Calu3 (cell line): ENCODE data around the gene SLC35A3. TPM values are rescaled to one million over a fixed set of nuclear protein-coding genes. Genes with fewer than 3 reads are reported as not detected.

Experiments used
- BruUV-seq: library from RNA; stranded (reverse); fragments of 400-500 nt; replicated peaks from 2 replicates; lab custom pipeline; 2021; lab: Mats Ljungman, UMichigan
- CTCF ChIA-PET: fragments of 300-600 bp; sonication (Branson Sonifier 250); formaldehyde crosslinking; loops from one replicate; lab custom pipeline; 2022; ENCODE audit warnings: antibody characterized with exemption; lab: Charles Lee
- DNase-seq: peaks from one replicate; pipeline ENCODE4 v3.0.0; 2022
- H3K27ac Mint-ChIP-seq: one replicate; pipeline ENCODE4 v1.8.0; 2022; ENCODE audit warnings: mixed read lengths; ENCODE audit not compliant: unreplicated experiment
- H3K27me3 Mint-ChIP-seq: one replicate; pipeline ENCODE4 v1.8.0; 2022; ENCODE audit warnings: mixed read lengths; ENCODE audit not compliant: unreplicated experiment
- H3K36me3 Mint-ChIP-seq: one replicate; pipeline ENCODE4 v1.8.0; 2022; ENCODE audit warnings: mild to moderate bottlenecking, moderate library complexity, mixed read lengths; ENCODE audit not compliant: insufficient read depth, unreplicated experiment
- H3K4me1 Mint-ChIP-seq: one replicate; pipeline ENCODE4 v1.8.0; 2022; ENCODE audit warnings: mild to moderate bottlenecking, low read depth, mixed read lengths; ENCODE audit not compliant: unreplicated experiment
- H3K4me3 Mint-ChIP-seq: one replicate; pipeline ENCODE4 v1.8.0; 2022; ENCODE audit warnings: mild to moderate bottlenecking, low read depth, moderate library complexity, mixed read lengths; ENCODE audit not compliant: unreplicated experiment
- H3K9me3 Mint-ChIP-seq: one replicate; pipeline ENCODE4 v1.8.0; 2022; ENCODE audit warnings: low read depth, mixed read lengths; ENCODE audit not compliant: unreplicated experiment
- CTCF ChIP-seq: fragments of 200-600 bp; IDR thresholded peaks from one replicate; pipeline ENCODE4 v1.8.0; 2022; ENCODE audit warnings: antibody characterized with exemption; ENCODE audit not compliant: unreplicated experiment
- intact Hi-C: fragments of 100-400 bp; cut with micrococcal nuclease; formaldehyde crosslinking; loops from one replicate; pipeline ENCODE4 v1.10.0; 2022; ENCODE audit not compliant: unreplicated experiment
- total RNA-seq: library from RNA; stranded (reverse); gene quantifications from 2 replicates; pipeline ENCODE4 v1.2.3, GENCODE V29; 2022

SLC35A3 gene
- total RNA-seq, 1 experiment from 2014 or later = 31.2 TPM

GRCh38 chr1:100050139-100050538 lies 80.3 kb downstream of the SLC35A3 start:
- no peak for TF ChIP-seq CTCF
- no TSS peak for BruUV-seq
- no peak overlapping the region for H3K27ac Mint-ChIP-seq
- H3K27me3 Mint-ChIP-seq = no peaks in the 10 kb centered on the region
- peaks cover 20% of the 10 kb centered on the region for H3K4me1 Mint-ChIP-seq
- intact Hi-C loops = no loop called here
- H3K9me3 Mint-ChIP-seq = no peaks in the 10 kb centered on the region
- CTCF ChIA-PET = no interaction called here
- H3K36me3 Mint-ChIP-seq = peaks cover 2% of the 10 kb centered on the region
- no peak for DNase-seq
- no peak overlapping the region for H3K4me3 Mint-ChIP-seq

GRCh38 chr1:100051401-100051800 lies 81.6 kb downstream of the SLC35A3 start:
- TF ChIP-seq CTCF = no peak
- DNase-seq = no peak
- H3K4me3 Mint-ChIP-seq = no peak overlapping the region
- no TSS peak for BruUV-seq
- peaks cover 19% of the 10 kb centered on the region for H3K4me1 Mint-ChIP-seq
- H3K9me3 Mint-ChIP-seq = no peaks in the 10 kb centered on the region
- H3K27me3 Mint-ChIP-seq = no peaks in the 10 kb centered on the region
- no peak overlapping the region for H3K27ac Mint-ChIP-seq
- intact Hi-C loops = no loop called here
- CTCF ChIA-PET = interaction anchor here (0.6 kb wide), 1 partner anchor 196 kb away, joined by 6 read pairs; no protein-coding TSS in a partner anchor
- peaks cover 5% of the 10 kb centered on the region for H3K36me3 Mint-ChIP-seq

- no peak overlapping the region for H3K27ac Mint-ChIP-seq
- no peak for TF ChIP-seq CTCF
- peaks cover 5% of the 10 kb centered on the region for H3K36me3 Mint-ChIP-seq
- no peak overlapping the region for H3K4me3 Mint-ChIP-seq
- H3K9me3 Mint-ChIP-seq = no peaks in the 10 kb centered on the region
- intact Hi-C loops = no loop called here
- no peak for DNase-seq
- CTCF ChIA-PET = no interaction called here
- no peaks in the 10 kb centered on the region for H3K27me3 Mint-ChIP-seq
- H3K4me1 Mint-ChIP-seq = peaks cover 14% of the 10 kb centered on the region
- BruUV-seq = no TSS peak
These were observed 82.1 kb downstream of the SLC35A3 start for GRCh38 chr1:100051893-100052292.

- Mint-ChIP-seq H3K4me1 (peaks cover 11% of the 10 kb centered on the region), H3K9me3 (no peaks in the 10 kb centered on the region), H3K4me3 (no peak overlapping the region), H3K27me3 (no peaks in the 10 kb centered on the region), H3K27ac (no peak overlapping the region), H3K36me3 (peaks cover 5% of the 10 kb centered on the region)
- intact Hi-C loops = no loop called here
- no peak for DNase-seq
- no TSS peak for BruUV-seq
- CTCF ChIA-PET = no interaction called here
- no peak for TF ChIP-seq CTCF
These were observed 83.3 kb downstream of the SLC35A3 start for GRCh38 chr1:100053119-100053518.
